Activated effector memory CD4-positive, alpha-beta T cell treated with Interleukin-2 at 50 U/mL for 16 hours (primary cell): Measurements from ENCODE around the gene MYO1D.

Experiments used
- DNase-seq: peaks from one replicate; pipeline ENCODE4 v3.0.0-alpha.2; 2020

Gene MYO1D

GRCh38 chr17:32609884-32610650 lies 266.9 kb downstream of the MYO1D start:
- no peak for DNase-seq

- peak; percentile 62 for DNase-seq
These were observed 267.8 kb downstream of the MYO1D start for GRCh38 chr17:32609085-32609484.

- no peak for DNase-seq
These were observed 268.7 kb downstream of the MYO1D start for GRCh38 chr17:32608267-32608666.

- DNase-seq = no peak
These were observed 272.0 kb downstream of the MYO1D start for GRCh38 chr17:32604966-32605365.

- DNase-seq = no peak
These were observed 274.5 kb downstream of the MYO1D start for GRCh38 chr17:32602396-32602795.

- DNase-seq = no peak
These were observed 275.1 kb downstream of the MYO1D start for GRCh38 chr17:32601866-32602265.

GRCh38 chr17:32596628-32597027 lies 280.3 kb downstream of the MYO1D start:
- no peak for DNase-seq

- DNase-seq = no peak
These were observed 280.7 kb downstream of the MYO1D start for GRCh38 chr17:32596206-32596605.

GRCh38 chr17:32593003-32593402 lies 283.9 kb downstream of the MYO1D start:
- no peak for DNase-seq

GRCh38 chr17:32591405-32591804 lies 285.5 kb downstream of the MYO1D start:
- no peak for DNase-seq

GRCh38 chr17:32590974-32591373 lies 285.9 kb downstream of the MYO1D start:
- no peak for DNase-seq

GRCh38 chr17:32588982-32589381 lies 287.9 kb downstream of the MYO1D start:
- DNase-seq = no peak

GRCh38 chr17:32588135-32588534 lies 288.8 kb downstream of the MYO1D start:
- no peak for DNase-seq

- DNase-seq = no peak
These were observed 290.3 kb downstream of the MYO1D start for GRCh38 chr17:32586666-32587065.

- no peak for DNase-seq
These were observed 292.1 kb downstream of the MYO1D start for GRCh38 chr17:32584792-32585191.

GRCh38 chr17:32583053-32583452 lies 293.9 kb downstream of the MYO1D start:
- no peak for DNase-seq

- DNase-seq = no peak
These were observed 301.1 kb downstream of the MYO1D start for GRCh38 chr17:32575852-32576251.

GRCh38 chr17:32570081-32570396 lies 306.9 kb downstream of the MYO1D start:
- DNase-seq = no peak

- no peak for DNase-seq
These were observed 307.5 kb downstream of the MYO1D start for GRCh38 chr17:32569171-32570080.

GRCh38 chr17:32568705-32569104 lies 308.2 kb downstream of the MYO1D start:
- DNase-seq = no peak

- DNase-seq = no peak
These were observed 309.4 kb downstream of the MYO1D start for GRCh38 chr17:32567511-32567910.

GRCh38 chr17:32567086-32567485 lies 309.8 kb downstream of the MYO1D start:
- no peak for DNase-seq

GRCh38 chr17:32566303-32566702 lies 310.6 kb downstream of the MYO1D start:
- DNase-seq = no peak

- DNase-seq = no peak
These were observed 311.5 kb downstream of the MYO1D start for GRCh38 chr17:32565401-32565800.
